Panc1 (cell line): Measurements from ENCODE around the gene DHRSX. TPM values are rescaled to one million over a fixed set of nuclear protein-coding genes. Genes with fewer than 3 reads are reported as not detected.

Source experiments
- ATAC-seq: fragments of 200-7000 bp; cut with Tn5 transposase; 2 replicates; pipeline ENCODE4 v1.9.1; 2020; ENCODE audit warnings: mild to moderate bottlenecking, moderate library complexity
- BruUV-seq: library from RNA; stranded (reverse); fragments of 400-500 nt; replicated peaks from 2 replicates; lab custom pipeline; 2021; lab: Mats Ljungman, UMichigan
- CTCF ChIA-PET: fragments of 300-600 bp; sonication (Branson Sonifier 250); formaldehyde crosslinking; loops from one replicate; lab custom pipeline; 2022; ENCODE audit warnings: antibody characterized with exemption; lab: Charles Lee
- POLR2A ChIA-PET: fragments of 300-600 bp; sonication (Branson Sonifier 250); formaldehyde crosslinking; loops from one replicate; lab custom pipeline; 2022; ENCODE audit warnings: antibody characterized with exemption; lab: Charles Lee
- DNase-seq: peaks from one replicate; pipeline ENCODE4 v3.0.0-alpha.2; 2010; ENCODE audit warnings: low read depth, low spot score
- H3K27ac ChIP-seq: 2 replicates; pipeline ENCODE4 v1.5.1; 2011; ENCODE audit warnings: mild to moderate bottlenecking, low read length, inconsistent platforms
- H3K27me3 ChIP-seq: fragments of 200-500 bp; sonication (Bioruptor generic); 2 replicates; pipeline ENCODE4 v1.6.0; 2014; ENCODE audit warnings: low read length, inconsistent platforms; ENCODE audit not compliant: control insufficient read depth, insufficient read depth
- H3K36me3 ChIP-seq: fragments of 200-500 bp; sonication (Bioruptor generic); 2 replicates; pipeline ENCODE4 v1.5.1; 2014; ENCODE audit warnings: inconsistent platforms, mild to moderate bottlenecking, low read length, moderate library complexity; ENCODE audit not compliant: control insufficient read depth, insufficient read depth
- H3K4me1 ChIP-seq: 2 replicates; pipeline ENCODE4 v1.5.1; 2011; ENCODE audit warnings: inconsistent platforms, mild to moderate bottlenecking, low read length, moderate library complexity; ENCODE audit not compliant: control insufficient read depth, insufficient read depth
- H3K4me3 ChIP-seq, 2 experiments: 2 replicates each; pipeline ENCODE4 v1.5.1; 2011 to 2012; ENCODE audit warnings: low read depth in 2 of 2, low read length in 2 of 2, mild to moderate bottlenecking in 2 of 2, inconsistent platforms in 1 of 2, moderate library complexity in 1 of 2
- H3K9me3 ChIP-seq: fragments of 200-500 bp; sonication (Bioruptor generic); 2 replicates; pipeline ENCODE4 v1.5.1; 2014; ENCODE audit warnings: low read depth, mild to moderate bottlenecking, inconsistent platforms, low read length, moderate library complexity; ENCODE audit not compliant: control insufficient read depth, insufficient read depth
- CTCF ChIP-seq: fragments of 450-650 bp; IDR thresholded peaks from 2 replicates; pipeline ENCODE4 v1.5.1; 2017; ENCODE audit warnings: mild to moderate bottlenecking
- POLR2AphosphoS5 ChIP-seq: IDR thresholded peaks from 2 replicates; pipeline ENCODE4 v1.6.1; 2012; ENCODE audit warnings: mild to moderate bottlenecking, low read depth, low read length, moderate library complexity
- REST ChIP-seq, 2 experiments: IDR thresholded peaks; 2 replicates each; pipeline ENCODE4 v1.6.1; 2011 to 2012; ENCODE audit warnings: low read depth in 2 of 2, control low read depth in 1 of 2, low read length in 1 of 2, mild to moderate bottlenecking in 1 of 2, moderate library complexity in 1 of 2; ENCODE audit not compliant: insufficient read depth in 1 of 2
- SIN3A ChIP-seq: IDR thresholded peaks from 2 replicates; pipeline ENCODE4 v1.6.1; 2012; ENCODE audit warnings: low read depth, mild to moderate bottlenecking, low read length, moderate library complexity, borderline replicate concordance; ENCODE audit not compliant: insufficient read depth
- TCF7L2 ChIP-seq: IDR thresholded peaks from 2 replicates; pipeline ENCODE4 v1.6.1; 2011; ENCODE audit warnings: mild to moderate bottlenecking, low read depth, low read length, inconsistent platforms
- in situ Hi-C: cut with HindIII; loops from 2 replicates; pipeline ENCODE4 v1.10.0; 2016; ENCODE audit warnings: low sequenced_read_pairs, low pct_unique_long_range_greater_than_20kb
- intact Hi-C: fragments of 100-400 bp; cut with micrococcal nuclease; formaldehyde crosslinking; loops from one replicate; pipeline ENCODE4 v1.10.0; 2022; ENCODE audit not compliant: unreplicated experiment
- total RNA-seq: library from RNA; stranded (reverse); gene quantifications from one replicate; pipeline ENCODE4 v1.2.1, GENCODE V29; 2021; ENCODE audit not compliant: unreplicated experiment

The DHRSX gene
- total RNA-seq, 1 experiment from 2014 or later, result 20.1 TPM

GRCh38 chrX:2502668-2503519 is 2.1 kb upstream of the DHRSX start:
- CTCF ChIA-PET, result no interaction called here
- POLR2A ChIA-PET, result no interaction called here
- H3K27ac ChIP-seq, result no peak overlapping the region
- no peaks in the 10 kb centered on the region for H3K36me3 ChIP-seq
- in situ Hi-C loops (no loop called here), intact Hi-C loops (no loop called here)
- H3K4me1 ChIP-seq, result peaks cover 4% of the 10 kb centered on the region; the same call in 1 of the 2 replicates
- no peak for DNase-seq
- BruUV-seq, result no TSS peak
- H3K9me3 ChIP-seq, result no peaks in the 10 kb centered on the region
- ATAC-seq, result no peak
- TF ChIP-seq REST (IDR thresholded peaks at IDR 0.05; ENCODE audit: insufficient read depth in 1 of 2, low read depth in 2 of 2, low read length in 1 of 2) (no peak), TCF7L2 (no peak), SIN3A (no peak), CTCF (no peak), POLR2AphosphoS5 (no peak)
- H3K27me3 ChIP-seq, result no peaks in the 10 kb centered on the region
- no peak overlapping the region; a peak in 1 of 4 replicates for H3K4me3 ChIP-seq

- Histone ChIP-seq H3K27ac (no peak overlapping the region), H3K9me3 (no peaks in the 10 kb centered on the region), H3K4me1 (peaks cover 4% of the 10 kb centered on the region; the same call in 1 of the 2 replicates), H3K36me3 (no peaks in the 10 kb centered on the region), H3K27me3 (no peaks in the 10 kb centered on the region), H3K4me3 (no peak overlapping the region; a peak in 1 of 4 replicates)
- TF ChIP-seq POLR2AphosphoS5, result no peak
- no peak for TF ChIP-seq TCF7L2
- no peak for TF ChIP-seq SIN3A
- TF ChIP-seq CTCF, result no peak
- no peak for TF ChIP-seq REST (IDR thresholded peaks at IDR 0.05; ENCODE audit: insufficient read depth in 1 of 2, low read depth in 2 of 2, low read length in 1 of 2)
- DNase-seq (no peak), ATAC-seq (no peak)
- in situ Hi-C loops, result no loop called here
- intact Hi-C loops, result no loop called here
- BruUV-seq, result no TSS peak
- ChIA-PET CTCF (no interaction called here), POLR2A (no interaction called here)
Observed at GRCh38 chrX:2502120-2502667, 1.4 kb upstream of the DHRSX start.
